Measurements from ENCODE around the gene FCHSD1.

The FCHSD1 gene

DNA sequence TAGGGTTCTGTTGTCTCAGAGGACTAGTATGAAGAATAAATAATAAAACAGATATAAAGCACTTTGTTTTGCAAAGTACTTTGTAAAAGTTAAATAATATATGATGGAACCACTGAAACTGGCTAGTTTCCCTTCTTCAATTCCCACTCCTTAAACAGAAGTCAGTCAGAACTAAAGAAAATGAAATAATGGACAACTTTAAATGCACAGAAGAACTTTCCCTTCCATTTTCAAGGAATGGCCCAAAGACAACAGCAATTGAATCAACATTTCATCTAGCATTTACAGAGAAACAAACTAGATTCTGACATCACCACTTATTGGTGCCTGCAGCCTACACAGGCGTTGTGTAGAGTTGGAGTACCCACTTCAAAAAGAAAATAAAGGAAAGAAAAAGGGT, 48.6 kb downstream of the FCHSD1 start:
- Histone ChIP-seq H3K27ac (ENCODE audit: low read depth, low read length) (no peak overlapping the region), H4K91ac (ENCODE audit: low read depth, low read length) (no peak overlapping the region), H2AFZ (ENCODE audit: insufficient read depth, low read length, poor library complexity) (no peak overlapping the region), H3K79me2 (ENCODE audit: control insufficient read depth, insufficient read depth, low read length, poor library complexity) (peaks cover 3% of the 10 kb centered on the region), H4K12ac (ENCODE audit: low read depth, low read length) (no peak overlapping the region), H2BK120ac (ENCODE audit: insufficient read depth, low read length, poor library complexity) (no peak overlapping the region), H2BK5ac (ENCODE audit: low read depth, low read length, poor library complexity) (no peak overlapping the region), H2AK5ac (ENCODE audit: low read length) (no peak overlapping the region), H3K27me3 (ENCODE audit: insufficient read depth, low read length) (no peaks in the 10 kb centered on the region), H3K9me3 (ENCODE audit: insufficient read depth, low read depth, low read length) (no peaks in the 10 kb centered on the region), H3K4me1 (ENCODE audit: control insufficient read depth in 1 of 2, insufficient read depth in 2 of 2, low read length in 2 of 2) (peaks cover 0 to 5% of the 10 kb centered on the region in 2 experiments), H2BK12ac (ENCODE audit: low read length) (no peak overlapping the region), H3K9ac (ENCODE audit: low read length) (no peak overlapping the region), H4K8ac (ENCODE audit: low read depth, low read length) (no peak overlapping the region), H3K4ac (ENCODE audit: low read depth, low read length) (peak overlapping the region; percentile 69), H3K14ac (ENCODE audit: low read length) (no peak overlapping the region), H3K23ac (ENCODE audit: low read length) (no peak overlapping the region), H3K18ac (ENCODE audit: low read length) (no peak overlapping the region), H3K4me3 (ENCODE audit: low read depth, low read length) (no peak overlapping the region), H3K4me2 (ENCODE audit: low read length) (no peak overlapping the region), H3K36me3 (ENCODE audit: control insufficient read depth in 1 of 2, insufficient read depth in 2 of 2, low read length in 2 of 2) (peaks cover 0 to 2% of the 10 kb centered on the region in 2 experiments), H3K79me1 (ENCODE audit: low read length) (no peaks in the 10 kb centered on the region)
- no peak for DNase-seq
- no CpG with 5 or more reads among the region's 1 CpG for WGBS (ENCODE audit: extremely low coverage, insufficient coverage, insufficient read length)

DNA sequence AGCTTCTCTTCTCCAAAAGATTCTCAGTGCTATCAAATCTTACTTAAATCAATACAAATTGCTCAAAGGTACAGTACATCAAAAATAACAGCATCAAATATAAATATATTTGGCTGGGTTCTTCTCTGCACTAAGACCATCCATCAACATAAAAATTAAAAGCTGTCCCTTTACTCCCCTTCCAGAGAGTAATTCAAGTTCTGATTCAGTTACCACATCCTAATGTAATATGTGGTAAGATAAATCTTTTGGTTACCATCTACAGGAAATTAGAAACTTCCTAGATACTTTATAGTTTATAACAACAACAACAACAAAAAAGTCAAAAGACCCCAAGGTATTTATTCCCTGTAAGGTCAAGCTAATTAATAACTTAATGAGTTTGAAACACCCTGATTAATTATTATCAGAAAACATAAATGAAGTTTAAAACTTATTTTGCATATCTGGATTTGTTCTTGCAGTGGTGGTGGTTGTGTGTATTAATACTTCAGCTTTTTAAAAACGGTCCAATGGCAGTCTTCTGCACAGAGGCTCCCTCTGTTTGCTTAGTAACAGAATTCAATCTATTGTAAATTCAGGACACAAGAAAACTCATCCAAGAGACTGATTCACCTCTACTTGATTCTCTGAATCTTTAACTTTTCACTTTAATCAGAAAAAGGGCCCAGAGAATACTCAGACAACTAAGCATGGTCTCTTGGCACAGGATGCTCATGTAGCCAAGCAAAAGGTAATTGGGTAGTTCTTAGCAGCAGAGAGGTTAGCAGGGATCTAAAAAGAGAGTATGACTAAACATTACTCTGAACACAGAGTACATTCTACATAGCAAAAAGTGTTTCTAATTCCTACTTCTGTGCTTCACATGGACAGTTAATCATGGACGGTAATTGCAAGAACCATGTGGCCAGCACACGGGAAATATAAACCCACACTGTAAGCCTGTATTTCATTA, 52.5 kb downstream of the FCHSD1 start:
- H3K36me3 ChIP-seq (ENCODE audit: control insufficient read depth in 1 of 2, insufficient read depth in 2 of 2, low read length in 2 of 2), result peaks cover 2 to 6% of the 10 kb centered on the region in 2 experiments
- H3K9me3 ChIP-seq (ENCODE audit: insufficient read depth, low read depth, low read length), result no peaks in the 10 kb centered on the region
- no peak overlapping the region for H2AK5ac ChIP-seq (ENCODE audit: low read length)
- H3K4me2 ChIP-seq (ENCODE audit: low read length), result no peak overlapping the region
- H3K79me2 ChIP-seq (ENCODE audit: control insufficient read depth, insufficient read depth, low read length, poor library complexity), result peaks cover 1% of the 10 kb centered on the region
- H3K23ac ChIP-seq (ENCODE audit: low read length), result no peak overlapping the region
- no peaks in the 10 kb centered on the region for H3K27me3 ChIP-seq (ENCODE audit: insufficient read depth, low read length)
- no peak overlapping the region for H4K8ac ChIP-seq (ENCODE audit: low read depth, low read length)
- WGBS (ENCODE audit: extremely low coverage, insufficient coverage, insufficient read length), result no CpG with 5 or more reads among the region's 3 CpGs
- no peak overlapping the region for H3K9ac ChIP-seq (ENCODE audit: low read length)
- no peak overlapping the region for H2BK12ac ChIP-seq (ENCODE audit: low read length)
- H3K4me3 ChIP-seq (ENCODE audit: low read depth, low read length), result no peak overlapping the region
- no peak overlapping the region for H2BK120ac ChIP-seq (ENCODE audit: insufficient read depth, low read length, poor library complexity)
- H3K4ac ChIP-seq (ENCODE audit: low read depth, low read length), result no peak overlapping the region
- no peaks in the 10 kb centered on the region for H3K79me1 ChIP-seq (ENCODE audit: low read length)
- H2AFZ ChIP-seq (ENCODE audit: insufficient read depth, low read length, poor library complexity), result no peak overlapping the region
- no peak overlapping the region for H3K14ac ChIP-seq (ENCODE audit: low read length)
- H3K27ac ChIP-seq (ENCODE audit: low read depth, low read length), result no peak overlapping the region
- no peak overlapping the region for H3K18ac ChIP-seq (ENCODE audit: low read length)
- no peak overlapping the region for H4K91ac ChIP-seq (ENCODE audit: low read depth, low read length)
- no peak for DNase-seq
- H3K4me1 ChIP-seq (ENCODE audit: control insufficient read depth in 1 of 2, insufficient read depth in 2 of 2, low read length in 2 of 2), result no peaks in the 10 kb centered on the region
- H4K12ac ChIP-seq (ENCODE audit: low read depth, low read length), result no peak overlapping the region
- H2BK5ac ChIP-seq (ENCODE audit: low read depth, low read length, poor library complexity), result no peak overlapping the region

DNA sequence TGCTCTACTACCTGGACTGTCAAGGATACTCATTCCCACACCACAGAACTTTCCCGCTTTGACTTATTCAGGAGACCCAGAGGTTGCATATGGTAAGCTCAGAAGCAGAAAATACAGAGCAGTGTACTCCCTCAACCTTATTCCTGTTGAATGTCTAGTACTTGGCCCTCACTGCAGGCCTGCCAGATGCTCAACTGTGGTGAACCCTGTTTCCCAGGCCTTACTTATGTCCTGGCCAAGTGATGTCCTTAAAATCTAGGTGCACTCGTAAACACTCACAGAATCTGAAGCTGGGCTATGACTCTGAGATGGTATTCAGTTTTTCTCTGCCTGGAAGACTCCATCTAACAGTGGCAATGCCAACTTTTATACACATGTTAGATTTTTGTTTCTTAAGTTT, 53.4 kb downstream of the FCHSD1 start:
- Histone ChIP-seq H3K79me1 (ENCODE audit: low read length) (no peaks in the 10 kb centered on the region), H4K12ac (ENCODE audit: low read depth, low read length) (no peak overlapping the region), H3K4me3 (ENCODE audit: low read depth, low read length) (no peak overlapping the region), H3K9me3 (ENCODE audit: insufficient read depth, low read depth, low read length) (no peaks in the 10 kb centered on the region), H3K14ac (ENCODE audit: low read length) (no peak overlapping the region), H2AK5ac (ENCODE audit: low read length) (no peak overlapping the region), H2AFZ (ENCODE audit: insufficient read depth, low read length, poor library complexity) (no peak overlapping the region), H3K4ac (ENCODE audit: low read depth, low read length) (peak overlapping the region; percentile 76), H3K36me3 (ENCODE audit: control insufficient read depth in 1 of 2, insufficient read depth in 2 of 2, low read length in 2 of 2) (peaks cover 2 to 4% of the 10 kb centered on the region in 2 experiments), H3K23ac (ENCODE audit: low read length) (no peak overlapping the region), H3K27me3 (ENCODE audit: insufficient read depth, low read length) (no peaks in the 10 kb centered on the region), H2BK5ac (ENCODE audit: low read depth, low read length, poor library complexity) (no peak overlapping the region), H3K79me2 (ENCODE audit: control insufficient read depth, insufficient read depth, low read length, poor library complexity) (peaks cover 1% of the 10 kb centered on the region), H2BK12ac (ENCODE audit: low read length) (no peak overlapping the region), H4K91ac (ENCODE audit: low read depth, low read length) (no peak overlapping the region), H4K8ac (ENCODE audit: low read depth, low read length) (no peak overlapping the region), H3K18ac (ENCODE audit: low read length) (no peak overlapping the region), H3K4me1 (ENCODE audit: control insufficient read depth in 1 of 2, insufficient read depth in 2 of 2, low read length in 2 of 2) (no peaks in the 10 kb centered on the region), H3K9ac (ENCODE audit: low read length) (no peak overlapping the region), H3K27ac (ENCODE audit: low read depth, low read length) (no peak overlapping the region), H3K4me2 (ENCODE audit: low read length) (no peak overlapping the region), H2BK120ac (ENCODE audit: insufficient read depth, low read length, poor library complexity) (no peak overlapping the region)
- no peak for DNase-seq
- no CpG with 5 or more reads among the region's 2 CpGs for WGBS (ENCODE audit: extremely low coverage, insufficient coverage, insufficient read length)

- Histone ChIP-seq H2AK5ac (ENCODE audit: low read length) (no peak overlapping the region), H3K27ac (ENCODE audit: low read depth, low read length) (no peak overlapping the region), H3K4me1 (ENCODE audit: control insufficient read depth in 1 of 2, insufficient read depth in 2 of 2, low read length in 2 of 2) (no peaks in the 10 kb centered on the region), H3K4me3 (ENCODE audit: low read depth, low read length) (no peak overlapping the region), H3K23ac (ENCODE audit: low read length) (no peak overlapping the region), H3K36me3 (ENCODE audit: control insufficient read depth in 1 of 2, insufficient read depth in 2 of 2, low read length in 2 of 2) (peaks cover 2 to 4% of the 10 kb centered on the region in 2 experiments), H4K12ac (ENCODE audit: low read depth, low read length) (no peak overlapping the region), H3K27me3 (ENCODE audit: insufficient read depth, low read length) (no peaks in the 10 kb centered on the region), H3K79me1 (ENCODE audit: low read length) (no peaks in the 10 kb centered on the region), H3K14ac (ENCODE audit: low read length) (no peak overlapping the region), H3K79me2 (ENCODE audit: control insufficient read depth, insufficient read depth, low read length, poor library complexity) (peaks cover 1% of the 10 kb centered on the region), H4K8ac (ENCODE audit: low read depth, low read length) (no peak overlapping the region), H2AFZ (ENCODE audit: insufficient read depth, low read length, poor library complexity) (no peak overlapping the region), H3K9me3 (ENCODE audit: insufficient read depth, low read depth, low read length) (no peaks in the 10 kb centered on the region), H4K91ac (ENCODE audit: low read depth, low read length) (no peak overlapping the region), H2BK12ac (ENCODE audit: low read length) (no peak overlapping the region), H2BK5ac (ENCODE audit: low read depth, low read length, poor library complexity) (no peak overlapping the region), H3K18ac (ENCODE audit: low read length) (no peak overlapping the region), H3K9ac (ENCODE audit: low read length) (no peak overlapping the region), H2BK120ac (ENCODE audit: insufficient read depth, low read length, poor library complexity) (no peak overlapping the region), H3K4ac (ENCODE audit: low read depth, low read length) (no peak overlapping the region), H3K4me2 (ENCODE audit: low read length) (no peak overlapping the region)
- no CpG with 5 or more reads among the region's 2 CpGs for WGBS (ENCODE audit: extremely low coverage, insufficient coverage, insufficient read length)
- no peak for DNase-seq
Observed at GRCh38 chr5:141597394-141597793, 53.8 kb downstream of the FCHSD1 start.

Measured in trophoblast cell (in vitro differentiated cells and primary cell).